B cell (primary cell): ENCODE results near the gene PIN4. TPM values are rescaled to one million over a fixed set of nuclear protein-coding genes. Genes with fewer than 3 reads are reported as not detected.

Experiments used
- ATAC-seq: fragments of 200-7000 bp; cut with Tn5 transposase; one replicate; pipeline ENCODE4 v1.10.0; 2021; ENCODE audit warnings: low read depth, mild to moderate bottlenecking, moderate number of reproducible peaks, moderate library complexity
- CTCF ChIA-PET: fragments of 350-600 bp; sonication (Branson Sonifier 250); formaldehyde crosslinking; loops from one replicate; lab custom pipeline; 2021; ENCODE audit warnings: antibody characterized with exemption, inconsistent platforms; lab: Charles Lee
- POLR2A ChIA-PET: fragments of 350-600 bp; sonication (Branson Sonifier 250); formaldehyde crosslinking; loops from one replicate; lab custom pipeline; 2021; ENCODE audit warnings: antibody characterized with exemption; lab: Charles Lee
- DNase-seq: peaks from one replicate; pipeline ENCODE4 v3.0.0; 2013
- H2AFZ ChIP-seq: 2 replicates; pipeline ENCODE4 v1.6.1; 2012; ENCODE audit warnings: mild to moderate bottlenecking, low read depth, low read length; ENCODE audit not compliant: insufficient read depth, poor library complexity, severe bottlenecking
- H3K27ac ChIP-seq, 2 donors: 1 replicate in 1 of 2; 2 replicates in 1 of 2; pipeline ENCODE4 v1.5.1; 2012 to 2013; ENCODE audit warnings: low read length in 2 of 2, mild to moderate bottlenecking in 2 of 2, moderate library complexity in 1 of 2
- H3K27me3 ChIP-seq, 4 experiments: fragments of 200-600 bp in 1 of 4; sonication (generic) in 1 of 4; replicated peaks in 1 of 4; 1 replicate in 2 of 4; 2 replicates in 2 of 4; pipeline versions ENCODE4 v1.6.1 to v1.7.0; 2013 to 2016; ENCODE audit warnings: low read length in 3 of 4, mild to moderate bottlenecking in 2 of 4, mixed read lengths in 1 of 4, moderate library complexity in 1 of 4; ENCODE audit not compliant: insufficient read depth in 4 of 4, control insufficient read depth in 3 of 4; ENCODE audit errors: control extremely low read depth in 1 of 4
- H3K36me3 ChIP-seq, 2 experiments: replicated peaks in 1 of 2; 1 replicate in 1 of 2; 2 replicates in 1 of 2; pipeline versions ENCODE4 v1.6.1 to v1.7.1; 2013; ENCODE audit warnings: low read length in 1 of 2; ENCODE audit not compliant: insufficient read depth in 2 of 2, control insufficient read depth in 1 of 2; ENCODE audit errors: control extremely low read depth in 1 of 2, extremely low read depth in 1 of 2
- H3K4me1 ChIP-seq, 2 donors: fragments of 200-600 bp in 1 of 2; sonication (generic) in 1 of 2; 1 replicate in 1 of 2; 2 replicates in 1 of 2; pipeline versions ENCODE4 v1.5.1 to v1.6.1; 2013 to 2017; ENCODE audit warnings: low read length in 2 of 2; ENCODE audit not compliant: control insufficient read depth in 2 of 2, insufficient read depth in 2 of 2
- H3K4me2 ChIP-seq: replicated peaks from 2 replicates; pipeline ENCODE3; 2012; ENCODE audit warnings: mild to moderate bottlenecking, low read depth, low read length; ENCODE audit not compliant: poor library complexity, severe bottlenecking
- H3K4me3 ChIP-seq, 5 experiments: fragments of 200-600 bp in 1 of 5; sonication (generic) in 1 of 5; 1 replicate in 3 of 5; 2 replicates in 2 of 5; pipeline versions ENCODE4 v1.5.1 to v1.7.0; 2011 to 2016; ENCODE audit warnings: low read length in 4 of 5, mild to moderate bottlenecking in 4 of 5, low read depth in 2 of 5, control low read depth in 1 of 5, moderate library complexity in 1 of 5; ENCODE audit not compliant: insufficient read depth in 1 of 5; ENCODE audit errors: control extremely low read depth in 1 of 5, extremely low read depth in 1 of 5
- H3K79me2 ChIP-seq: fragments of 200-600 bp; sonication (generic); one replicate; pipeline ENCODE4 v1.6.0; 2016; ENCODE audit warnings: low read length; ENCODE audit not compliant: control insufficient read depth, insufficient read depth
- H3K9ac ChIP-seq: fragments of 200-600 bp; sonication (generic); 2 replicates; pipeline ENCODE4 v1.6.1; 2017; ENCODE audit warnings: mild to moderate bottlenecking, low read length, moderate library complexity
- H3K9me3 ChIP-seq, 3 donors: one replicate each; pipeline versions ENCODE4 v1.6.1 to v1.7.1; 2013; ENCODE audit warnings: low read length in 2 of 3; ENCODE audit not compliant: control insufficient read depth in 2 of 3, insufficient read depth in 1 of 3; ENCODE audit errors: control extremely low read depth in 1 of 3
- H4K20me1 ChIP-seq: 2 replicates; pipeline ENCODE4 v1.6.0; 2012; ENCODE audit warnings: mild to moderate bottlenecking, low read length; ENCODE audit not compliant: insufficient read depth, control insufficient read depth, poor library complexity, severe bottlenecking
- H3K27ac Mint-ChIP-seq: one replicate; pipeline ENCODE4 v1.8.0; 2021; ENCODE audit warnings: mixed read lengths
- H3K27me3 Mint-ChIP-seq: one replicate; pipeline ENCODE4 v1.8.0; 2021; ENCODE audit warnings: mixed read lengths
- H3K4me1 Mint-ChIP-seq: one replicate; pipeline ENCODE4 v1.8.0; 2021; ENCODE audit warnings: mixed read lengths
- H3K4me3 Mint-ChIP-seq: one replicate; pipeline ENCODE4 v1.8.0; 2021; ENCODE audit warnings: mixed read lengths
- H3K9me3 Mint-ChIP-seq: one replicate; pipeline ENCODE4 v1.8.0; 2022; ENCODE audit warnings: mixed read lengths; ENCODE audit not compliant: insufficient read depth
- EZH2 ChIP-seq: IDR thresholded peaks from 2 replicates; pipeline ENCODE4 v1.6.1; 2012; ENCODE audit warnings: borderline replicate concordance, low read depth, mild to moderate bottlenecking, moderate library complexity, low read length; ENCODE audit not compliant: insufficient read depth, poor library complexity, severe bottlenecking
- WGBS: methylation state at CpG from one replicate; pipeline ENCODE4 v1.1.5; 2013; ENCODE audit warnings: missing lambda C conversion rate; ENCODE audit not compliant: insufficient coverage; 5-methylcytosine and 5-hydroxymethylcytosine counted together
- intact Hi-C: fragments of 100-400 bp; cut with micrococcal nuclease; formaldehyde crosslinking; loops from one replicate; pipeline ENCODE4 v1.10.0; 2022
- polyA plus RNA-seq: library from polyadenylated mRNA; depleted of rRNA; stranded (reverse); fragments of >200 nt; gene quantifications from 2 replicates; pipeline ENCODE4 v1.2.3, GENCODE V29; 2012
- total RNA-seq, 2 donors: library from RNA; stranded (reverse); fragments of 120-200 nt in 1 of 2; gene quantifications; 1 replicate in 1 of 2; 2 replicates in 1 of 2; pipeline versions ENCODE4 v1.2.3 to v1.2.4, GENCODE V29; 2013 to 2022
- TF ChIP-seq, protein P1 (sequence below): fragments of 200-600 bp; IDR thresholded peaks from one replicate; pipeline ENCODE4 v1.8.0; 2022; ENCODE audit warnings: antibody characterized with exemption, mild to moderate bottlenecking

PIN4 gene
- total and polyA plus RNA-seq, 2 donors (not counting 1 experiment from before 2014, with no cell fraction given): 2.5 to 16.0 TPM

DNA sequence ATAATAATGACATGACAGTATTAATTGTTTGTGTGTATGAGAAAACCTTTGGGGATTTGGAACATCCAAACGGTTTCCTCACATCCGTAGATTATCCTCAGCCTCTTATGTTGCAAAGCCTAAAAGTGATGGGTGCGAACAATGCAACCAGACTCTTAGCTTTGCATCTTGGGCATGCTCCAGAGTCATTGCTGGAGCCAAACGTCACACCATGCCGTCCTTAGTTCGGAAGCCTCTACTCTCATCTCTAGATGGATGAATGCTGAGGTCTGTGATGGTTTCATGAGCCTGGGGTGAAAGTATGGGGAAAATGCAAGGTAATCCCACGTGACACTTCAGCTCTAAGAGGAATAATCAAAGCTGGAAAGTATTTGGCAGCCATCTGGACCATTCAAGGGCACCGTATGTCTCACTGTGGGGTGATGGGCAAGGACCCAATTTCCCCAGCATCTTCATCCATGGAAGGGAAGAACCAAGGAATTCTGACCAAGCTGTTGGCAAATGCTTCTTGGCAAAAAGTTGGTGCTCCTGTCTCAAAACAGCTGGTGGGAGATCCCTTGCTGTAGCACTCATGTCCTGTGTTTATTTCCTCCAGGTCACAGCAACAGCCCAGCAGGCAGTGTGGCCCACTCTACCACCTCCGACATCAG is 43.6 kb upstream of the PIN4 start:
- intact Hi-C loops: no loop called here
- Histone ChIP-seq H2AFZ (no peak overlapping the region), H3K79me2 (no peaks in the 10 kb centered on the region), H3K27ac (no peak overlapping the region), H3K4me1 (peaks cover 4 to 7% of the 10 kb centered on the region in 2 donors), H3K4me2 (no peak overlapping the region), H3K9me3 (no peaks in the 10 kb centered on the region), H3K9ac (no peak overlapping the region), H3K4me3 (no peak overlapping the region), H4K20me1 (no peaks in the 10 kb centered on the region), H3K36me3 (no peaks in the 10 kb centered on the region), H3K27me3 (peaks cover 0 to 14% (median 4%) of the 10 kb centered on the region in 4 experiments)
- Mint-ChIP-seq H3K27me3 (peaks cover 3% of the 10 kb centered on the region), H3K9me3 (no peaks in the 10 kb centered on the region), H3K4me3 (no peak overlapping the region), H3K27ac (no peak overlapping the region), H3K4me1 (peaks cover 17% of the 10 kb centered on the region)
- TF ChIP-seq, protein P1, sequence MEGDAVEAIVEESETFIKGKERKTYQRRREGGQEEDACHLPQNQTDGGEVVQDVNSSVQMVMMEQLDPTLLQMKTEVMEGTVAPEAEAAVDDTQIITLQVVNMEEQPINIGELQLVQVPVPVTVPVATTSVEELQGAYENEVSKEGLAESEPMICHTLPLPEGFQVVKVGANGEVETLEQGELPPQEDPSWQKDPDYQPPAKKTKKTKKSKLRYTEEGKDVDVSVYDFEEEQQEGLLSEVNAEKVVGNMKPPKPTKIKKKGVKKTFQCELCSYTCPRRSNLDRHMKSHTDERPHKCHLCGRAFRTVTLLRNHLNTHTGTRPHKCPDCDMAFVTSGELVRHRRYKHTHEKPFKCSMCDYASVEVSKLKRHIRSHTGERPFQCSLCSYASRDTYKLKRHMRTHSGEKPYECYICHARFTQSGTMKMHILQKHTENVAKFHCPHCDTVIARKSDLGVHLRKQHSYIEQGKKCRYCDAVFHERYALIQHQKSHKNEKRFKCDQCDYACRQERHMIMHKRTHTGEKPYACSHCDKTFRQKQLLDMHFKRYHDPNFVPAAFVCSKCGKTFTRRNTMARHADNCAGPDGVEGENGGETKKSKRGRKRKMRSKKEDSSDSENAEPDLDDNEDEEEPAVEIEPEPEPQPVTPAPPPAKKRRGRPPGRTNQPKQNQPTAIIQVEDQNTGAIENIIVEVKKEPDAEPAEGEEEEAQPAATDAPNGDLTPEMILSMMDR: no peak
- no peak for TF ChIP-seq EZH2
- ChIA-PET POLR2A (no interaction called here), CTCF (no interaction called here)
- DNase-seq (no peak), ATAC-seq (no peak)
- 40% methylated on average over 1 of the region's 9 CpGs for WGBS

DNA sequence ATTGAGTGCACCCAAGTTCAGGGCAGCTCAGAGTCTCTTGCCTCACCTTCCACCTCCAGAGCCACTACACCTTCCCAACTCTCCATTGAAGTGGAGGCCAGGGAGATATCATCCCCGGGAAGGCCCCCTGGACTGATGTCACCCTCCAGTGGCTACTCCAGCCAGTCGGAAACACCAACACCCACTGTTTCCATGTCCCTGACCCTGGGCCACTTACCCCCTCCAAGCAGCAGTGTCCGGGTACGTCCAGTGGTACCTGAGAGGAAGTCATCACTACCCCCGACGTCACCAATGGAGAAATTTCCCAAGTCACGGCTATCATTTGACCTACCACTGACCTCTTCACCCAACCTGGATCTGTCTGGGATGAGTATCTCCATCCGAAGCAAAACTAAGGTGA is 42.0 kb upstream of the PIN4 start:
- ATAC-seq (no peak), DNase-seq (no peak)
- H3K9ac ChIP-seq: no peak overlapping the region
- CTCF ChIA-PET: no interaction called here
- no peak for TF ChIP-seq EZH2
- TF ChIP-seq, protein P1: no peak
- H3K9me3 ChIP-seq: no peaks in the 10 kb centered on the region
- H3K27me3 ChIP-seq: peaks cover 0 to 13% (median 0%) of the 10 kb centered on the region in 4 experiments
- Mint-ChIP-seq H3K27me3 (no peaks in the 10 kb centered on the region), H3K27ac (no peak overlapping the region), H3K4me1 (peaks cover 19% of the 10 kb centered on the region), H3K9me3 (no peaks in the 10 kb centered on the region), H3K4me3 (no peak overlapping the region)
- 97% methylated on average over 6 of the region's 8 CpGs for WGBS
- H3K4me3 ChIP-seq: no peak overlapping the region
- H2AFZ ChIP-seq: no peak overlapping the region
- POLR2A ChIA-PET: no interaction called here
- intact Hi-C loops: no loop called here
- H4K20me1 ChIP-seq: no peaks in the 10 kb centered on the region
- no peaks in the 10 kb centered on the region for H3K79me2 ChIP-seq
- H3K4me2 ChIP-seq: no peak overlapping the region
- no peaks in the 10 kb centered on the region for H3K36me3 ChIP-seq
- H3K4me1 ChIP-seq: peaks cover 4 to 7% of the 10 kb centered on the region in 2 donors
- H3K27ac ChIP-seq: no peak overlapping the region
